Mesendoderm (in vitro differentiated cells): ENCODE results near the gene CD226.

Source experiments
- DNase-seq: peaks from one replicate; pipeline ENCODE4 v3.0.0; 2013
- H2AK5ac ChIP-seq: 2 replicates; pipeline ENCODE4 v1.6.1; 2013; ENCODE audit warnings: low read length, inconsistent platforms
- H2BK120ac ChIP-seq: 2 replicates; pipeline ENCODE4 v1.6.1; 2013; ENCODE audit warnings: low read depth, mild to moderate bottlenecking, low read length, moderate library complexity, mixed read lengths
- H2BK15ac ChIP-seq: replicated peaks from 2 replicates; pipeline ENCODE4 v1.6.1; 2013; ENCODE audit warnings: low read depth, mild to moderate bottlenecking, moderate library complexity
- H2BK5ac ChIP-seq: 2 replicates; pipeline ENCODE4 v1.6.1; 2013; ENCODE audit warnings: low read length, inconsistent platforms
- H3K18ac ChIP-seq: 2 replicates; pipeline ENCODE4 v1.6.1; 2013; ENCODE audit warnings: mild to moderate bottlenecking, low read length, mixed read lengths
- H3K23ac ChIP-seq: one replicate; pipeline ENCODE4 v1.6.1; 2013; ENCODE audit warnings: low read length
- H3K27ac ChIP-seq: 2 replicates; pipeline ENCODE4 v1.5.1; 2013; ENCODE audit warnings: low read depth, mild to moderate bottlenecking, inconsistent platforms, low read length, moderate library complexity
- H3K27me3 ChIP-seq: 2 replicates; pipeline ENCODE4 v1.6.1; 2013; ENCODE audit warnings: low read length, control low read depth, mild to moderate bottlenecking, inconsistent platforms; ENCODE audit not compliant: insufficient read depth, poor library complexity
- H3K36me3 ChIP-seq: 2 replicates; pipeline ENCODE4 v1.6.1; 2013; ENCODE audit warnings: low read length, inconsistent platforms; ENCODE audit not compliant: control insufficient read depth, insufficient read depth
- H3K4ac ChIP-seq: one replicate; pipeline ENCODE4 v1.6.1; 2013; ENCODE audit warnings: low read depth, mild to moderate bottlenecking, low read length, moderate library complexity
- H3K4me1 ChIP-seq: 2 replicates; pipeline ENCODE4 v1.6.1; 2013; ENCODE audit warnings: low read depth, low read length, inconsistent platforms; ENCODE audit not compliant: control insufficient read depth
- H3K4me2 ChIP-seq: 2 replicates; pipeline ENCODE4 v1.6.1; 2013; ENCODE audit warnings: low read length
- H3K4me3 ChIP-seq: 2 replicates; pipeline ENCODE4 v1.5.1; 2013; ENCODE audit warnings: mild to moderate bottlenecking, low read length
- H3K56ac ChIP-seq: one replicate; pipeline ENCODE4 v1.6.1; 2013; ENCODE audit warnings: low read length
- H3K79me1 ChIP-seq: 2 replicates; pipeline ENCODE4 v1.6.1; 2013; ENCODE audit warnings: low read length, inconsistent platforms
- H3K79me2 ChIP-seq: 2 replicates; pipeline ENCODE4 v1.6.1; 2013; ENCODE audit warnings: mild to moderate bottlenecking, low read length; ENCODE audit not compliant: control insufficient read depth, insufficient read depth
- H3K9ac ChIP-seq: 2 replicates; pipeline ENCODE4 v1.6.1; 2013; ENCODE audit warnings: low read length, inconsistent platforms
- H4K5ac ChIP-seq: one replicate; pipeline ENCODE4 v1.6.1; 2013; ENCODE audit warnings: low read length
- H4K8ac ChIP-seq: one replicate; pipeline ENCODE4 v1.6.1; 2013; ENCODE audit warnings: low read depth, mild to moderate bottlenecking, control low read depth, low read length, moderate library complexity
- WGBS: extraction: QIAGEN DNeasy Blood & Tissue Kit; methylation state at CpG from one replicate; pipeline ENCODE4 v1.1.7; 2013; ENCODE audit warnings: low lambda C conversion rate, missing lambda C conversion rate; ENCODE audit not compliant: insufficient coverage; ENCODE audit errors: extremely low coverage; 5-methylcytosine and 5-hydroxymethylcytosine counted together

Gene CD226

GRCh38 chr18:69890558-69890957 lies 57.1 kb downstream of the CD226 start:
- H3K27me3 ChIP-seq, result no peaks in the 10 kb centered on the region
- no peaks in the 10 kb centered on the region for H3K79me2 ChIP-seq
- no peaks in the 10 kb centered on the region for H3K79me1 ChIP-seq
- H4K5ac ChIP-seq, result no peak overlapping the region
- no peak overlapping the region for H2AK5ac ChIP-seq
- no peak overlapping the region for H2BK5ac ChIP-seq
- H3K4ac ChIP-seq, result no peak overlapping the region
- H3K18ac ChIP-seq, result no peak overlapping the region
- H4K8ac ChIP-seq, result no peak overlapping the region
- H2BK15ac ChIP-seq, result no peak overlapping the region
- H3K27ac ChIP-seq, result no peak overlapping the region
- no peak overlapping the region for H2BK120ac ChIP-seq
- H3K4me2 ChIP-seq, result no peak overlapping the region
- H3K4me1 ChIP-seq, result peaks cover 1% of the 10 kb centered on the region
- no peak overlapping the region for H3K4me3 ChIP-seq
- H3K36me3 ChIP-seq, result no peaks in the 10 kb centered on the region
- no peak for DNase-seq
- no peak overlapping the region for H3K23ac ChIP-seq
- no peak overlapping the region for H3K56ac ChIP-seq
- H3K9ac ChIP-seq, result no peak overlapping the region
- no CpG with 5 or more reads among the region's 1 CpG for WGBS

- no peak overlapping the region for H3K56ac ChIP-seq
- no peaks in the 10 kb centered on the region for H3K36me3 ChIP-seq
- no peak overlapping the region for H3K4me2 ChIP-seq
- H4K8ac ChIP-seq, result no peak overlapping the region
- no peaks in the 10 kb centered on the region for H3K79me2 ChIP-seq
- no peak overlapping the region for H4K5ac ChIP-seq
- H3K18ac ChIP-seq, result no peak overlapping the region
- no peak overlapping the region for H2BK5ac ChIP-seq
- no peak overlapping the region for H3K27ac ChIP-seq
- H2AK5ac ChIP-seq, result no peak overlapping the region
- no peaks in the 10 kb centered on the region for H3K4me1 ChIP-seq
- no peak overlapping the region for H3K4ac ChIP-seq
- H3K27me3 ChIP-seq, result no peaks in the 10 kb centered on the region
- WGBS, result no CpG with 5 or more reads among the region's 4 CpGs
- H3K9ac ChIP-seq, result no peak overlapping the region
- H3K4me3 ChIP-seq, result no peak overlapping the region
- H2BK120ac ChIP-seq, result no peak overlapping the region
- H3K23ac ChIP-seq, result no peak overlapping the region
- DNase-seq, result no peak
- no peak overlapping the region for H2BK15ac ChIP-seq
- H3K79me1 ChIP-seq, result no peaks in the 10 kb centered on the region
Observed at GRCh38 chr18:69889009-69889408, 58.7 kb downstream of the CD226 start.

- no peak overlapping the region for H3K4me3 ChIP-seq
- no peak overlapping the region for H2AK5ac ChIP-seq
- H2BK120ac ChIP-seq, result no peak overlapping the region
- H3K4ac ChIP-seq, result no peak overlapping the region
- H3K79me1 ChIP-seq, result no peaks in the 10 kb centered on the region
- H4K8ac ChIP-seq, result no peak overlapping the region
- no peak overlapping the region for H3K56ac ChIP-seq
- no peak overlapping the region for H3K27ac ChIP-seq
- H2BK5ac ChIP-seq, result no peak overlapping the region
- H3K9ac ChIP-seq, result no peak overlapping the region
- no peak overlapping the region for H4K5ac ChIP-seq
- no peak overlapping the region for H3K18ac ChIP-seq
- H2BK15ac ChIP-seq, result no peak overlapping the region
- no peaks in the 10 kb centered on the region for H3K36me3 ChIP-seq
- H3K4me1 ChIP-seq, result no peaks in the 10 kb centered on the region
- no peak overlapping the region for H3K4me2 ChIP-seq
- no peaks in the 10 kb centered on the region for H3K79me2 ChIP-seq
- H3K23ac ChIP-seq, result no peak overlapping the region
- DNase-seq, result no peak
- WGBS, result no CpG with 5 or more reads among the region's 2 CpGs
- H3K27me3 ChIP-seq, result no peaks in the 10 kb centered on the region
Observed at GRCh38 chr18:69887256-69887655, 60.4 kb downstream of the CD226 start.

GRCh38 chr18:69885841-69886531 lies 61.7 kb downstream of the CD226 start:
- no peak overlapping the region for H3K9ac ChIP-seq
- no peak overlapping the region for H2AK5ac ChIP-seq
- no peaks in the 10 kb centered on the region for H3K4me1 ChIP-seq
- WGBS, result no CpG with 5 or more reads among the region's 20 CpGs
- no peak overlapping the region for H4K8ac ChIP-seq
- DNase-seq, result no peak
- H3K23ac ChIP-seq, result no peak overlapping the region
- no peaks in the 10 kb centered on the region for H3K36me3 ChIP-seq
- H2BK5ac ChIP-seq, result no peak overlapping the region
- H3K27me3 ChIP-seq, result no peaks in the 10 kb centered on the region
- no peak overlapping the region for H3K4me3 ChIP-seq
- no peak overlapping the region for H3K27ac ChIP-seq
- H3K4me2 ChIP-seq, result no peak overlapping the region
- H3K79me2 ChIP-seq, result no peaks in the 10 kb centered on the region
- H3K4ac ChIP-seq, result no peak overlapping the region
- no peak overlapping the region for H2BK120ac ChIP-seq
- H3K79me1 ChIP-seq, result no peaks in the 10 kb centered on the region
- H3K56ac ChIP-seq, result no peak overlapping the region
- no peak overlapping the region for H3K18ac ChIP-seq
- no peak overlapping the region for H4K5ac ChIP-seq
- H2BK15ac ChIP-seq, result no peak overlapping the region

GRCh38 chr18:69885355-69885754 lies 62.3 kb downstream of the CD226 start:
- no peaks in the 10 kb centered on the region for H3K4me1 ChIP-seq

GRCh38 chr18:69883781-69884180 lies 63.9 kb downstream of the CD226 start:
- Histone ChIP-seq H3K79me2 (no peaks in the 10 kb centered on the region), H3K36me3 (no peaks in the 10 kb centered on the region), H2AK5ac (no peak overlapping the region), H2BK5ac (no peak overlapping the region), H4K5ac (no peak overlapping the region), H3K27me3 (no peaks in the 10 kb centered on the region), H3K18ac (peak overlapping the region; percentile 40), H2BK120ac (no peak overlapping the region), H3K79me1 (no peaks in the 10 kb centered on the region), H3K4me1 (no peaks in the 10 kb centered on the region), H3K4ac (no peak overlapping the region), H2BK15ac (no peak overlapping the region), H3K23ac (no peak overlapping the region), H3K27ac (no peak overlapping the region), H4K8ac (no peak overlapping the region), H3K9ac (no peak overlapping the region), H3K56ac (no peak overlapping the region), H3K4me3 (no peak overlapping the region), H3K4me2 (no peak overlapping the region)
- no CpG with 5 or more reads among the region's 3 CpGs for WGBS
- no peak for DNase-seq

More at GRCh38 chr18:69885355-69885754, 62.3 kb downstream of the CD226 start:
- no peak for DNase-seq
- no peak overlapping the region for H3K4me3 ChIP-seq
- H3K23ac ChIP-seq, result no peak overlapping the region
- H2BK15ac ChIP-seq, result no peak overlapping the region
- no peak overlapping the region for H3K18ac ChIP-seq
- no peak overlapping the region for H3K4ac ChIP-seq
- no peaks in the 10 kb centered on the region for H3K27me3 ChIP-seq
- no peak overlapping the region for H3K56ac ChIP-seq
- H2BK120ac ChIP-seq, result no peak overlapping the region
- H3K79me1 ChIP-seq, result no peaks in the 10 kb centered on the region
- H3K79me2 ChIP-seq, result no peaks in the 10 kb centered on the region
- no peak overlapping the region for H2AK5ac ChIP-seq
- H4K5ac ChIP-seq, result no peak overlapping the region
- WGBS, result no CpG with 5 or more reads among the region's 4 CpGs
- H3K27ac ChIP-seq, result no peak overlapping the region
- H3K36me3 ChIP-seq, result no peaks in the 10 kb centered on the region
- H2BK5ac ChIP-seq, result no peak overlapping the region
- H4K8ac ChIP-seq, result no peak overlapping the region
- no peak overlapping the region for H3K4me2 ChIP-seq
- H3K9ac ChIP-seq, result no peak overlapping the region
